NCI-H774 (cell line): ENCODE data around the gene IL22.
A peak's percentile ranks its signal among the peaks of the same experiment; 100 is the strongest.
"Not testable (repeated sequence)": the region's sequence is repeated elsewhere in the genome, so short reads cannot be mapped to it uniquely, and the experiment has no call there.

Experiments used
- DNase-seq: peaks from one replicate; lab custom pipeline; 2025; lab: John Stamatoyannopoulos, UW

Gene IL22

GRCh38 chr12:68229956-68230355 lies 23.4 kb downstream of the IL22 start:
- DNase-seq = no peak

DNA sequence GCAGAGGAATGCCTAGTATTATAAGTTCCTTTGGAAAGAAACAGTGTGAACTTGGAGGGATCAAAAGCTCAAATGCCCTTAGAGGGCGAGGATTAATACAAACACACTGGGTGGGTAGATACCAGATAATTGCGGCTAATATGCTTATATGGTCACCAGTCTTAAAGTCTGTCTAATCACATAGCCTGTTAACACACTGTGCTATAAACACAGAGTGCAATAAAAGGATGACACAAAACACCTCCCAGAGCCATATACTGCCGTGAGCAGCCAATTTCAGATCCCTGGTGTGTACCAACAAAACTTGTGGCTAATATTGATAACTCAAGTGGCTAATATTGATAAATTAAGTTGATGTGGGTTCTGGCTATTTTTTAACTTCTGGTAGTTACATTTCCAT lies 26.0 kb downstream of the IL22 start:
- no peak for DNase-seq

- no peak for DNase-seq
Observed at GRCh38 chr12:68225576-68226476, 27.6 kb downstream of the IL22 start, which contains the start of gene IL26. Gene IL26, minus strand, starts transcription at chr12:68225810. Its CDS starts 54 bp downstream, at chr12:68225756.

GRCh38 chr12:68224613-68225285 lies 28.7 kb downstream of the IL22 start:
- DNase-seq = no peak

GRCh38 chr12:68223067-68223747 lies 30.2 kb downstream of the IL22 start:
- peak; percentile 82 for DNase-seq

- peak; percentile 41 for DNase-seq
Observed at GRCh38 chr12:68222326-68222725, 31.1 kb downstream of the IL22 start.

DNA sequence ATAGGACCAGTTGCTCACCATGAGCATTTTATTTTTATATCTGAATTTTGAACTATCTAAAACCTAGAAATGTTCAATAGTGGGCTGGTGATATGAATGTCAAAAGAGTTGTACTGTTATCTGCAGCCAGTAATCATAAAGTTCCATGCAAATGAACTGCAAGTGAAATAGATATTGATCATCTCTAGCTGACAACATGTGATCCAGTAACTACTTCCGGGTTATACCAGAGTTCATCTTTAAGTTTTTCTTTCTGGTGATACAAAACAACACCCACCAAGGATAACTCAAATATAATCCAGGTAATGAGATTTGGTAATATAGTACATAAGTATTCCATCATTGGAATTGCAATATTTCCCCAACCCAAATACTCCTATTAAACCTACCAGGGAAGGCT lies 31.9 kb downstream of the IL22 start:
- DNase-seq = no peak

- no peak for DNase-seq
Observed at GRCh38 chr12:68210875-68211274, 42.5 kb downstream of the IL22 start.

GRCh38 chr12:68209048-68209728 lies 44.2 kb downstream of the IL22 start:
- not testable (repeated sequence) for DNase-seq

DNA sequence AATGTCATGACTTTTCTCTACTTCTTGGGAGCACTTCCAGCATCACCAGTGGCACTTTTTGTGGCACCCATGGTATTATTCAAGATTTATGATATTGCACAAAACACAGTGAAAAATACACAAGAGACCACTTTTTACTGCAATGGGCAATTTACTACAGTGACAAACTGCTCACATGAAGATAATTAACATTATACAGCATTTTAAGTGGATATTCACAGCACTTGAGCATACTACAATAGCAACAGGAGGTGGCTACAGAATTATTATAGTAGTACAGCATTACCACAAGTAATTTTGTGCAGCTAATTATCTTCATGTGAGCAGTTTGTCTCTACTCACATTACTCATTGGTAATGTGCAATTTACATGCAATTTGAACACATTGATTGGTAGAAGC lies 46.1 kb downstream of the IL22 start:
- peak; percentile 13 for DNase-seq

DNA sequence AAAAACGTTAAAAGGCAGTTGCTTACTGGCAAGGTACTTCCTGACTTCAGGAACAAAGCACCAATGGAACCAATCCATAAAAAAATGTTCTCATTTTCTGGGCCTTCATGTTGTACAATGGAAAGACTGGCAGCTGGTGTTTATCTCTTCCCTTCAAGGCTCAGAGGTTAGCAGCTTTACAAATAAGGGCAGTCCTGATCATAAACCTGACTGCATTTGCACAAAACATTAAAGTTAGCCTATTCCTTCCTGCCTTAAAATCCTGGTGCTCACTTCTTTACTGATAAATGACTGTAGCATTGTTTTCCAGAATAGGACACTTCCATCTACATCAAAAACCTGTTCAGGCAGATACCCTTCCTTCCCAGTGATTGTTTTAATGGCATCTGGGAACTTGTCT lies 47.0 kb downstream of the IL22 start:
- DNase-seq = peak; percentile 36

GRCh38 chr12:68203460-68203875 lies 49.9 kb downstream of the IL22 start:
- no peak for DNase-seq

- DNase-seq = no peak
Observed at GRCh38 chr12:68200854-68201253, 52.5 kb downstream of the IL22 start.

- no peak for DNase-seq
Observed at GRCh38 chr12:68199127-68199526, 54.3 kb downstream of the IL22 start.

DNA sequence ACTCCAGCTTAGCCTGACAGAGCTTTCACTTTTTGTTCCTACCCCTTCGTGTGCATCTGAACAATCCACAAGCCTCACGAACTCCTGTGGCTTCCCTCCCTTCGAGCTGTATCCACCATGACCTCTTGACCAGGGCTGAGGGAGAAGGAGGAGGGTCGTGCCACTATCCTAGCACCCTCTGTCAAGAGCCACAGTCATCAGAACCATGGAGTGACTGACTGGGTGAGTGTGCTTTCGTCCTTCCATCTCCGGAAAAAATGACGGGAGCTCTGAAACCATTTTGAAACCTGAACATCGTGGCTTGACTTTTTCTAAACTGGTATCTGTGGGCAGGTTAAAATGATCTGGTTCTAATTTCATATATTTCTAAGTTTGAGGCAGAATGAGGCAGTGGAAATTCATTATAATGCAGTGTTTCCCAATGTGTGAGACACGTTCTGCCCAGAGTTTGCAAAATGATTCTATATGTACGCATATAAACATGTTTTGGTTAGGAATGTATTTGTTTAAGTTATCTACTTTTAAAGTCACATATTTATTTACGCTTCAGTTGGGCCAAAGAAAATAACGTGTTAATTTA lies 54.8 kb downstream of the IL22 start:
- no peak for DNase-seq
